Right lobe of liver (tissue), 6 donors: ENCODE results near the gene MZF1. TPM values are rescaled to one million over a fixed set of nuclear protein-coding genes. Genes with fewer than 3 reads are reported as not detected.

Source experiments
- ATAC-seq, 4 donors: fragments of 200-7000 bp; cut with Tn5 transposase; one replicate each; pipeline ENCODE4 v1.9.1; 2020; ENCODE audit warnings: mild to moderate bottlenecking in 4 of 4, moderate library complexity in 4 of 4
- DNase-seq, 3 donors: peaks; one replicate each; pipeline ENCODE4 v3.0.0-alpha.2; 2020
- H3K27ac ChIP-seq, 3 donors: fragments of 200-600 bp; one replicate each; pipeline ENCODE4 v1.8.0; 2022
- H3K27me3 ChIP-seq, 2 donors: fragments of 200-600 bp; one replicate each; pipeline ENCODE4 v1.8.0; 2022
- H3K36me3 ChIP-seq, 4 donors: fragments of 200-600 bp; sonication (generic) in 1 of 4; one replicate each; pipeline versions ENCODE4 v1.5.1 to v1.8.0; 2017 to 2022; ENCODE audit warnings: control low read depth in 1 of 4
- H3K4me1 ChIP-seq, 4 donors: fragments of 200-600 bp; sonication (generic) in 1 of 4; one replicate each; pipeline versions ENCODE4 v1.5.1 to v1.8.0; 2017 to 2022; ENCODE audit warnings: control low read depth in 1 of 4
- H3K4me3 ChIP-seq, 3 donors: fragments of 200-600 bp; one replicate each; pipeline ENCODE4 v1.8.0; 2022
- H3K9me3 ChIP-seq, 4 donors: fragments of 200-600 bp; sonication (generic) in 1 of 4; one replicate each; pipeline versions ENCODE4 v1.5.1 to v1.8.0; 2017 to 2022; ENCODE audit warnings: control low read depth in 1 of 4
- CTCF ChIP-seq, 4 donors: fragments of 200-600 bp in 3 of 4; fragments of 450-650 bp in 1 of 4; IDR thresholded peaks; one replicate each; pipeline versions ENCODE4 v1.5.1 to v1.8.0; 2016 to 2022; ENCODE audit warnings: antibody characterized with exemption in 4 of 4, mild to moderate bottlenecking in 2 of 4
- POLR2A ChIP-seq: fragments of 450-650 bp; IDR thresholded peaks from one replicate; pipeline ENCODE4 v1.6.1; 2017; ENCODE audit warnings: antibody characterized with exemption, mild to moderate bottlenecking
- WGBS: methylation state at CpG from one replicate; pipeline ENCODE4 v1.1.6; 2018; ENCODE audit warnings: low coverage, low lambda C conversion rate; ENCODE audit not compliant: insufficient coverage; ENCODE audit errors: missing lambda C conversion rate; 5-methylcytosine and 5-hydroxymethylcytosine counted together
- intact Hi-C, 2 donors: fragments of 100-400 bp; cut with DNase I; formaldehyde crosslinking; loops; one replicate each; pipeline versions ENCODE4 v1.11.2 to v1.14.1; 2022
- total RNA-seq, 6 experiments: library from RNA; depleted of rRNA in 2 of 6; stranded (reverse); fragments of >200 nt in 2 of 6; fragmentation: NEBNext Ultra II Directional in 3 of 6; extraction: Animal tissue kit (Norgen Biotek cat#: 25700) in 3 of 6; gene quantifications; one replicate each; pipeline versions ENCODE4 v1.1.0 to v1.2.4, GENCODE V29; 2016 to 2023
- donor health status: DM: no; HTN: yes; CAD: no.
- donor health status: DM: no; HTN: no; CAD: no.
- donor health status: DM: no; HTN: no; CAD: no.
- donor health status: DM: no; HTN: yes; CAD: no.
- donor health status: DM: no; HTN: yes; CAD: no.

Gene MZF1
- total RNA-seq, 6 experiments from 2014 or later, result 8.2 to 19.9 (median 14.1) TPM

DNA sequence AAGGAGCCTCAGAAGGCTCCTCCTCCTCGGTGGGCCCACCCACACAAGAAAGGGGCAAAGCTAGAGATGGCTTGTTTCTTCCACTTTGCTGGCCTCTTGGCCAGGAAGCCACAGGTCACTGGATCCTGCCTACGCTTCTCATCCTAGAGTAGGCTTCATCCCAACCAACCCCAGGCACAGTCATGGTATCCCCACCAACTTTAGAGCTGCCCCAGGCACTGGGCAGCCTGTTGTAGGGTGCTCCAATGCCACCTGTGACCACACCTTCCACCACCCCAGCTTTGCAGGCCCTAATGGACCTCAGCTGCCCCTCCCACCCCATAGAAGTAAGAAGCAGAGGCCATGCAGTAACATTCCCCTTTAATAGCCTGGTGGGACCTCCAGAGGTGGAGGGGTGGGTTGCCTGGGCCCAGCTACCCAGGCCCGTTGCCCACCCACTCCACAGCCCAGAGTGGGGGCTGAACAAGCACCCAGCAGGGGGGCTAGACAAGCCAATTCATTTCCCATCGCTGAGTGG, 17.7 kb downstream of the MZF1 start:
- no peaks in the 10 kb centered on the region for H3K27me3 ChIP-seq
- DNase-seq (no peak), ATAC-seq (no peak)
- no peak for TF ChIP-seq CTCF (IDR thresholded peaks at IDR 0.05)
- no peak for TF ChIP-seq POLR2A
- H3K9me3 ChIP-seq, result no peaks in the 10 kb centered on the region
- intact Hi-C loops, result no loop called here
- 21% methylated on average over 2 of the region's 4 CpGs for WGBS
- peaks cover 0 to 30% (median 6%) of the 10 kb centered on the region in 4 donors for H3K4me1 ChIP-seq
- H3K27ac ChIP-seq, result peak overlapping the region; percentile 76 to 90 (median 83)
- peak overlapping the region; percentile 37 to 90 (median 89) for H3K4me3 ChIP-seq
- peaks cover 0 to 40% (median 12%) of the 10 kb centered on the region in 4 donors for H3K36me3 ChIP-seq

DNA sequence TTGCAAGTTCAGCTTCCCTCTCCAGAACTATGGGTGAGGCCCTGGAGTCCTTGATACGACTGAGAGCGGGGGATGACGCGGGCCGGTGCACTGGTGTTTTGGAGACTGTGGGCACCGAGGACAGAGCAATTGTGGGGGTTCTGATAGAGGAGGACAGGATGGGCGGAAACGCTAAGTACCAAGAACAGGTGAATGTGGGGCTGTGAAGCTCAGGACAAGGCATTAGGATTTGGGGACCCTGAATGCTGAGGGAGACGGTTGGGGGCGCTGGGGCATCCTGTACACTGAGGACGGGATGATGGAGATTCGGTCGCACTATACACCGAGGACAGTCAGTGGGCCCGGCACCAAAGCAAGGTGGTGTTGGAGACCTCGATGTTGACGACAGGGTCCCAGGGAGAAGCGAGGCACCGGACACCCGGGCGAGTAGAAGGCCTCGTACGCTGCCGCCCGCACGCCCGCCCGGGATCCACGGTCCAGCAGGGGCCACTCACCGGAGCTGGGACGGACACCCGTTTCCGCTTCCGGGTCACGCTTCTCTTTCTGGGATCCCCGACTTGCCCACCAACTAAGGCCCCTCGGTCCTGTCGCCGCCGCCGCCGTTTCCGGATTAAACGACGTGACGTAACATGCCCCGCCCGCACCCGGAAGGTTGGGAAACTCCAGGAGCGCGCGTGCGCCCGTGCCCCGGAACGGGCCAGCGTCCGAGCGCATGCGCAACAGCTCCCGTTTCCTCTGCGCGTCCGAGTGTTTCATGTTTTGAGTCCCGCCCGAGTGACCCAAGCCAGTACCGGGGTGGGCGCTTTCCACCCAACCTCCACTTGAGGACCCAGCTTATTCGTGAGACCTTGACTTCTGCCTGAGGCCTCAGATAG, 18.4 kb downstream of the MZF1 start, which contains the start of gene CHMP2A:
Gene CHMP2A (minus strand): TSS at position 612 of the 875 bp plus-strand sequence. CDS start 893 bp downstream, outside the sequence.
- H3K27me3 ChIP-seq, result no peaks in the 10 kb centered on the region
- peak within 1 kb of the TSS; percentile 37 to 90 (median 89) for H3K4me3 ChIP-seq
- H3K27ac ChIP-seq, result peak within 1 kb of the TSS; percentile 76 to 90 (median 83)
- ATAC-seq, result peak; percentile 48 to 61 (median 54)
- TF ChIP-seq POLR2A, result peak; percentile 64
- no peak for TF ChIP-seq CTCF (IDR thresholded peaks at IDR 0.05)
- peaks cover 0 to 47% (median 19%) of the 10 kb centered on the region in 4 donors for H3K36me3 ChIP-seq
- H3K9me3 ChIP-seq, result no peaks in the 10 kb centered on the region
- 1% methylated on average over 23 of the region's 69 CpGs for WGBS
- intact Hi-C loops, result no loop called here
- H3K4me1 ChIP-seq, result peaks cover 0 to 24% (median 6%) of the 10 kb centered on the region in 4 donors
- peak; percentile 99 for DNase-seq

GRCh38 chr19:58553799-58554493, 19.2 kb downstream of the MZF1 start:
- Histone ChIP-seq H3K36me3 (peaks cover 8 to 55% (median 25%) of the 10 kb centered on the region in 4 donors), H3K27ac (peak overlapping the region; percentile 76 to 90 (median 83)), H3K4me1 (peaks cover 0 to 22% (median 6%) of the 10 kb centered on the region in 4 donors), H3K9me3 (no peaks in the 10 kb centered on the region), H3K4me3 (peak overlapping the region; percentile 37 to 90 (median 89)), H3K27me3 (no peaks in the 10 kb centered on the region)
- WGBS, result 47% methylated on average over 14 of the region's 18 CpGs
- no peak for DNase-seq
- TF ChIP-seq CTCF (IDR thresholded peaks at IDR 0.05) (no peak), POLR2A (no peak)
- intact Hi-C loops, result no loop called here
- no peak for ATAC-seq

- DNase-seq (no peak), ATAC-seq (no peak)
- H3K27me3 ChIP-seq, result no peaks in the 10 kb centered on the region
- H3K9me3 ChIP-seq, result no peaks in the 10 kb centered on the region
- no peak overlapping the region for H3K27ac ChIP-seq
- peaks cover 0 to 22% (median 6%) of the 10 kb centered on the region in 4 donors for H3K4me1 ChIP-seq
- WGBS, result 88% methylated on average over 2 of the region's 2 CpGs
- TF ChIP-seq POLR2A (no peak), CTCF (IDR thresholded peaks at IDR 0.05) (no peak)
- H3K36me3 ChIP-seq, result peaks cover 17 to 68% (median 37%) of the 10 kb centered on the region in 4 donors
- intact Hi-C loops, result no loop called here
- no peak overlapping the region for H3K4me3 ChIP-seq
These were observed 20.5 kb downstream of the MZF1 start for GRCh38 chr19:58552655-58553054.
